Neural cell (in vitro differentiated cells): Measurements from ENCODE around the gene IGF2BP3.

ENCODE experiments used
- EP300 ChIP-seq: fragments of 450-650 bp; conservative IDR thresholded peaks from 2 replicates; pipeline ENCODE4 v1.6.1; 2014; ENCODE audit warnings: antibody characterized with exemption, mild to moderate bottlenecking, moderate library complexity; ENCODE audit not compliant: poor library complexity, severe bottlenecking
- EZH2 ChIP-seq: fragments of 200-600, 300-800 bp; shearing (Covaris generic), sonication (generic); IDR thresholded peaks from 2 replicates; pipeline ENCODE4 v1.6.1; 2014; ENCODE audit warnings: antibody characterized with exemption, low read length, borderline replicate concordance, mild to moderate bottlenecking; ENCODE audit not compliant: insufficient read depth, poor library complexity, severe bottlenecking
- MXI1 ChIP-seq: fragments of 450-650 bp; conservative IDR thresholded peaks from 2 replicates; pipeline ENCODE4 v1.6.1; 2014; ENCODE audit warnings: antibody characterized with exemption, mild to moderate bottlenecking; ENCODE audit not compliant: poor library complexity, severe bottlenecking
- POLR2AphosphoS5 ChIP-seq: IDR thresholded peaks from 2 replicates; pipeline ENCODE4 v1.6.1; 2012
- SMC3 ChIP-seq: fragments of 450-650 bp; conservative IDR thresholded peaks from 2 replicates; pipeline ENCODE4 v1.6.1; 2014; ENCODE audit warnings: antibody characterized with exemption, mild to moderate bottlenecking, moderate library complexity; ENCODE audit not compliant: poor library complexity
- TAF1 ChIP-seq: IDR thresholded peaks from 2 replicates; pipeline ENCODE4 v1.6.1; 2012; ENCODE audit warnings: low read depth
- TF ChIP-seq, protein P1 (sequence below): fragments of 450-650 bp; IDR thresholded peaks from 2 replicates; pipeline ENCODE4 v1.5.1; 2014; ENCODE audit warnings: antibody characterized with exemption, mild to moderate bottlenecking, moderate library complexity; ENCODE audit not compliant: poor library complexity, severe bottlenecking
- TF ChIP-seq, protein P2 (sequence below): IDR thresholded peaks from 2 replicates; pipeline ENCODE4 v1.6.1; 2012; ENCODE audit warnings: borderline replicate concordance

GRCh38 chr7:23267357-23267756 lies 202.9 kb downstream of the IGF2BP3 start:
- TF ChIP-seq EZH2 (no peak), TAF1 (no peak), POLR2AphosphoS5 (no peak), EP300 (no peak), MXI1 (no peak), SMC3 (no peak)
- TF ChIP-seq, protein P1, sequence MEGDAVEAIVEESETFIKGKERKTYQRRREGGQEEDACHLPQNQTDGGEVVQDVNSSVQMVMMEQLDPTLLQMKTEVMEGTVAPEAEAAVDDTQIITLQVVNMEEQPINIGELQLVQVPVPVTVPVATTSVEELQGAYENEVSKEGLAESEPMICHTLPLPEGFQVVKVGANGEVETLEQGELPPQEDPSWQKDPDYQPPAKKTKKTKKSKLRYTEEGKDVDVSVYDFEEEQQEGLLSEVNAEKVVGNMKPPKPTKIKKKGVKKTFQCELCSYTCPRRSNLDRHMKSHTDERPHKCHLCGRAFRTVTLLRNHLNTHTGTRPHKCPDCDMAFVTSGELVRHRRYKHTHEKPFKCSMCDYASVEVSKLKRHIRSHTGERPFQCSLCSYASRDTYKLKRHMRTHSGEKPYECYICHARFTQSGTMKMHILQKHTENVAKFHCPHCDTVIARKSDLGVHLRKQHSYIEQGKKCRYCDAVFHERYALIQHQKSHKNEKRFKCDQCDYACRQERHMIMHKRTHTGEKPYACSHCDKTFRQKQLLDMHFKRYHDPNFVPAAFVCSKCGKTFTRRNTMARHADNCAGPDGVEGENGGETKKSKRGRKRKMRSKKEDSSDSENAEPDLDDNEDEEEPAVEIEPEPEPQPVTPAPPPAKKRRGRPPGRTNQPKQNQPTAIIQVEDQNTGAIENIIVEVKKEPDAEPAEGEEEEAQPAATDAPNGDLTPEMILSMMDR: no peak
- TF ChIP-seq, protein P2, sequence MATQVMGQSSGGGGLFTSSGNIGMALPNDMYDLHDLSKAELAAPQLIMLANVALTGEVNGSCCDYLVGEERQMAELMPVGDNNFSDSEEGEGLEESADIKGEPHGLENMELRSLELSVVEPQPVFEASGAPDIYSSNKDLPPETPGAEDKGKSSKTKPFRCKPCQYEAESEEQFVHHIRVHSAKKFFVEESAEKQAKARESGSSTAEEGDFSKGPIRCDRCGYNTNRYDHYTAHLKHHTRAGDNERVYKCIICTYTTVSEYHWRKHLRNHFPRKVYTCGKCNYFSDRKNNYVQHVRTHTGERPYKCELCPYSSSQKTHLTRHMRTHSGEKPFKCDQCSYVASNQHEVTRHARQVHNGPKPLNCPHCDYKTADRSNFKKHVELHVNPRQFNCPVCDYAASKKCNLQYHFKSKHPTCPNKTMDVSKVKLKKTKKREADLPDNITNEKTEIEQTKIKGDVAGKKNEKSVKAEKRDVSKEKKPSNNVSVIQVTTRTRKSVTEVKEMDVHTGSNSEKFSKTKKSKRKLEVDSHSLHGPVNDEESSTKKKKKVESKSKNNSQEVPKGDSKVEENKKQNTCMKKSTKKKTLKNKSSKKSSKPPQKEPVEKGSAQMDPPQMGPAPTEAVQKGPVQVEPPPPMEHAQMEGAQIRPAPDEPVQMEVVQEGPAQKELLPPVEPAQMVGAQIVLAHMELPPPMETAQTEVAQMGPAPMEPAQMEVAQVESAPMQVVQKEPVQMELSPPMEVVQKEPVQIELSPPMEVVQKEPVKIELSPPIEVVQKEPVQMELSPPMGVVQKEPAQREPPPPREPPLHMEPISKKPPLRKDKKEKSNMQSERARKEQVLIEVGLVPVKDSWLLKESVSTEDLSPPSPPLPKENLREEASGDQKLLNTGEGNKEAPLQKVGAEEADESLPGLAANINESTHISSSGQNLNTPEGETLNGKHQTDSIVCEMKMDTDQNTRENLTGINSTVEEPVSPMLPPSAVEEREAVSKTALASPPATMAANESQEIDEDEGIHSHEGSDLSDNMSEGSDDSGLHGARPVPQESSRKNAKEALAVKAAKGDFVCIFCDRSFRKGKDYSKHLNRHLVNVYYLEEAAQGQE: no peak
